Astrocyte of the spinal cord (primary cell): ENCODE measurements around the gene RAB3D.

Experiments used
- DNase-seq: peaks from one replicate; pipeline ENCODE4 v3.0.0; 2011; ENCODE audit warnings: low read depth, low spot score
- H3K4me3 ChIP-seq: 2 replicates; pipeline ENCODE4 v1.5.1; 2011; ENCODE audit warnings: low read depth, mild to moderate bottlenecking, low read length, moderate library complexity
- in situ Hi-C: cut with HindIII; loops from 2 replicates; pipeline ENCODE4 v1.10.0; 2017; ENCODE audit warnings: low sequenced_read_pairs
- TF ChIP-seq, protein P1 (sequence below): IDR thresholded peaks from 2 replicates; pipeline ENCODE4 v1.5.1; 2012; ENCODE audit warnings: low read depth, mild to moderate bottlenecking, low read length, inconsistent platforms

The RAB3D gene

DNA sequence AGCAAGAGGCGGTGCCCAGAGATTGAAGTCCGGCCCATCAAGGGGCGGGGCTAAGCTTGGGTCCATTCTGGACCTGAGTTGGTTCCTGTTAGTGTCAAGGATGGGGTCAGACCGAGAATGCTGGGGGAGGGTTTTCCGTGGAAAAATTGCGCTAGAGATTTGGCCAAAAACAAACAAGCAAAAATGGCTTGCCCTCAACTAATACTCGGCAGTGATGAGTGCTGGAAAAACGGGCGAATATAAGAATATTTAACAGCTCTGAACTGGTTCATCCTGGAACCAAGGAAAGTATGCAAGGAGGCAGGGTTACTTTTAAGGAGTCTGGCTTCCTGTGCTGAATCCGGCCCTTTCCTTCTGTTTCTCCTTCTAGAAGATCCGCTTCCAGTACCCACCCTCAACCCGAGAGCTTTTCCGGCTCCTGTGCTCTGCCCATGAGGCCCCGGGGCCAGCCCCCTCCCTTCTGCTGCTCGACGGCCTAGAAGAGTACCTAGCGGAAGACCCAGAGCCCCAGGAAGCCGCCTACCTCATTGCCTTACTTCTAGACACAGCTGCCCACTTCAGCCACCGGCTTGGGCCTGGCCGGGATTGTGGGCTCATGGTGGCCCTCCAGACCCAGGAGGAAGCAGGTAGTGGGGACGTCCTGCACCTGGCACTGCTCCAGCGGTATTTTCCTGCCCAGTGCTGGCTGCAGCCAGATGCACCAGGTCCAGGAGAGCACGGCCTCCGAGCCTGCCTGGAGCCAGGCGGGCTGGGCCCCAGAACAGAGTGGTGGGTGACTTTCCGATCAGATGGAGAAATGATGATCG, 35.9 kb upstream of the RAB3D start:
- TF ChIP-seq, protein P1, sequence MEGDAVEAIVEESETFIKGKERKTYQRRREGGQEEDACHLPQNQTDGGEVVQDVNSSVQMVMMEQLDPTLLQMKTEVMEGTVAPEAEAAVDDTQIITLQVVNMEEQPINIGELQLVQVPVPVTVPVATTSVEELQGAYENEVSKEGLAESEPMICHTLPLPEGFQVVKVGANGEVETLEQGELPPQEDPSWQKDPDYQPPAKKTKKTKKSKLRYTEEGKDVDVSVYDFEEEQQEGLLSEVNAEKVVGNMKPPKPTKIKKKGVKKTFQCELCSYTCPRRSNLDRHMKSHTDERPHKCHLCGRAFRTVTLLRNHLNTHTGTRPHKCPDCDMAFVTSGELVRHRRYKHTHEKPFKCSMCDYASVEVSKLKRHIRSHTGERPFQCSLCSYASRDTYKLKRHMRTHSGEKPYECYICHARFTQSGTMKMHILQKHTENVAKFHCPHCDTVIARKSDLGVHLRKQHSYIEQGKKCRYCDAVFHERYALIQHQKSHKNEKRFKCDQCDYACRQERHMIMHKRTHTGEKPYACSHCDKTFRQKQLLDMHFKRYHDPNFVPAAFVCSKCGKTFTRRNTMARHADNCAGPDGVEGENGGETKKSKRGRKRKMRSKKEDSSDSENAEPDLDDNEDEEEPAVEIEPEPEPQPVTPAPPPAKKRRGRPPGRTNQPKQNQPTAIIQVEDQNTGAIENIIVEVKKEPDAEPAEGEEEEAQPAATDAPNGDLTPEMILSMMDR = no peak
- H3K4me3 ChIP-seq = peak overlapping the region; percentile 74
- no peak for DNase-seq
- in situ Hi-C loops = no loop called here

GRCh38 chr19:11374433-11375142, 35.1 kb upstream of the RAB3D start, which contains the start of gene SWSAP1:
Gene SWSAP1 (plus strand): TSS chr19:11374666. CDS start chr19:11374681, 15 bp downstream.
- TF ChIP-seq, protein P1 = no peak
- H3K4me3 ChIP-seq = peak within 1 kb of the TSS; percentile 74
- in situ Hi-C loops = no loop called here
- peak; percentile 100 for DNase-seq

DNA sequence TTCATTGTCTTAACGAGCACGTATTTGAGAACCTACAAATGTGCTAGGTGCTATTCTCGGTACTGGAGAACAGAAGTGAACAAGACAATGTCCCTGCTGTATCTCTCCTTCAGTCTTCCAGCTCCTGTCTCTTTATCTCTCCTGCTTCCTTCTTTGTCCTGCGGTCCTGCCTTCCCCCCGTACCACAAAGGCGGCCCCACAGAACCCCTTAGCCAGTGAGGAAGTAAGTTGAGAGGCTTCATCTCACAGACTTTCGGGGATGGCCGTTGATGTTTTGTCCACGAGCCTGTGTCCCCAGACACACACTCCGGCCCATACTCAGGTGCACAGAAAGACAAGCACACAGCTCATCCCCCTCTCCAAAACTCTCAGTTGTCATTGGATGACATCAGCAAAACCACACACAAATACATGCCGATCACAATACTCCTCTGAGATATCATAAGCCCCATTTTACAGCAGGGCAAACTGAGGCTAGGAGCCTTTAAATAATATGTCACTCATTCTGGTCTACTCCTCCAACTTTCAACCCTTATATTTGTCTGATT, 34.5 kb upstream of the RAB3D start:
- in situ Hi-C loops = no loop called here

DNA sequence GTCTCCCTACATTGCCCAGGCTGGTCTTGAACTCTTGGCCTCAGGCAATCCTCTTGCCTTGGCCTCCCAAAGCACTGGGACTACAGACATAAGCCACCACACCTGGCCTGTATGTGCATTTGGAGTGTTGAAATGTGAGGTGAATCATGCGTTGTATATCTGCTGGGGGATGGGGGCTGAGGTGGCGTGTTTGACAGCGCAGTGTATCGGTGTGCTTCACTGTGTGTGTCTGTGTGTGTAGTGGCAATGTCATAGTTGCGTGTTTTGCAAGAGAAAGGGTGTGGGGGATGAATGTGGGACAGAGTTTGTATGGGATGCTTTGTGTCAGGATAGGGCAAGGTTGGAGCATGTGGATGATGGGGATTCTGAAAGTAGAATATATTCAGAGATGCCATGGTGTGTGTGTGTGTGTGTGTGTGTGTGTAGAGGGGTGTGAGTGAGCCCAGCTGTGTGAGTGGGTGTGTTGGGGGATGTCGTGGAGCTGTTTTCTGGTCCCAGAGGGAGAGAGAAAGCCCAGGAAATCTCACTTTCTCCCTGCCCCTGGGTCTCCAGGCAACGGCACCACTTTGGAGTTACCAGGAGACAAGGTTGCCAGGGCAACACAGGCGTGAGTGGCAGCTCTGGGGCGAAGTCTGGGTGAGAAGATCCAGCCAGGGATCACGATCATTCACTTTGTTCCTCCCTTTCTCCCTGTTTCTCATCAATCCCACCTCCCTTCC, 33.9 kb upstream of the RAB3D start:
- no peak overlapping the region for H3K4me3 ChIP-seq
- TF ChIP-seq, protein P1 = no peak
- no peak for DNase-seq
- in situ Hi-C loops = no loop called here

More for the DNA sequence above, 34.5 kb upstream of the RAB3D start:
- no peak for DNase-seq
- TF ChIP-seq, protein P1 = no peak
- peak overlapping the region; percentile 74 for H3K4me3 ChIP-seq

DNA sequence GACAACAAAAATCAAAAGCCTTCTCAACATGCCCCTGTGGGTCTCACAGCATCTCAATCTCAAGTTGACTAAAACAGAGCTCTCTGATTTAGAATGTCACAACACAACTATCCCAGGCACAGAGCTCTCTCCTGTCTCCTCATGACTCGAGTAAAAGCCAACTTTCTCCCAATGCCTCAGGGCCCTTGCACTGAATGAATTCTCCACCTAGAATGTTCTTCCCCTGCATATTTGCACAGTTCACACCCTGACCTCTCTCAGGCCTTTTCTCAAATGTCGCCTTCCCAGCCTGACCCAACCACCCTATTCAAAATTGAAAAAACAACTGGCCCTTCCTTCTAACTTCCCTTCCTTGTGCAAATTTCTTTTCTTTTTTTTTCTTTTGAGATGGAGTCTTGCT, 31.3 kb upstream of the RAB3D start:
- DNase-seq = no peak
- TF ChIP-seq, protein P1 = no peak
- no peak overlapping the region for H3K4me3 ChIP-seq
- in situ Hi-C loops = no loop called here

GRCh38 chr19:11367528-11367927, 28.1 kb upstream of the RAB3D start:
- H3K4me3 ChIP-seq = no peak overlapping the region
- in situ Hi-C loops = no loop called here
- TF ChIP-seq, protein P1 = no peak
- DNase-seq = no peak
